H9 (cell line): ENCODE data around the gene OR56A3. TPM values are rescaled to one million over a fixed set of nuclear protein-coding genes. Genes with fewer than 3 reads are reported as not detected.

Source experiments
- DNase-seq: peaks from one replicate; pipeline ENCODE4 v3.0.0-alpha.2; 2017
- H2AFZ ChIP-seq: one replicate; pipeline ENCODE4 v1.6.1; 2013; ENCODE audit warnings: mild to moderate bottlenecking, low read length, control low read depth, moderate library complexity
- H2AK5ac ChIP-seq: 2 replicates; pipeline ENCODE4 v1.6.1; 2013; ENCODE audit warnings: low read length, control low read depth, mixed read lengths; ENCODE audit not compliant: insufficient read length
- H2BK120ac ChIP-seq: one replicate; pipeline ENCODE4 v1.6.1; 2013; ENCODE audit warnings: low read depth, mild to moderate bottlenecking, low read length, control low read depth, inconsistent platforms; ENCODE audit not compliant: poor library complexity, severe bottlenecking
- H2BK12ac ChIP-seq: 2 replicates; pipeline ENCODE4 v1.6.1; 2013; ENCODE audit warnings: low read length, control low read depth, mixed read lengths, low read depth; ENCODE audit not compliant: insufficient read length
- H2BK15ac ChIP-seq: 2 replicates; pipeline ENCODE4 v1.6.1; 2013; ENCODE audit warnings: low read depth, low read length, control low read depth
- H2BK20ac ChIP-seq: one replicate; pipeline ENCODE4 v1.6.1; 2013; ENCODE audit warnings: low read depth, mild to moderate bottlenecking, low read length, control low read depth, inconsistent platforms; ENCODE audit not compliant: poor library complexity, severe bottlenecking
- H2BK5ac ChIP-seq: 2 replicates; pipeline ENCODE4 v1.6.1; 2013; ENCODE audit warnings: low read length, control low read depth, mixed read lengths; ENCODE audit not compliant: insufficient read length
- H3K14ac ChIP-seq: 2 replicates; pipeline ENCODE4 v1.6.1; 2013; ENCODE audit warnings: low read length, control low read depth; ENCODE audit not compliant: insufficient read depth
- H3K18ac ChIP-seq: 2 replicates; pipeline ENCODE4 v1.6.1; 2013; ENCODE audit warnings: low read depth, mild to moderate bottlenecking, mixed read lengths, low read length, control low read depth; ENCODE audit not compliant: insufficient read length
- H3K23ac ChIP-seq: 2 replicates; pipeline ENCODE4 v1.6.1; 2013; ENCODE audit warnings: low read length, control low read depth, mixed read lengths, low read depth; ENCODE audit not compliant: insufficient read length
- H3K23me2 ChIP-seq: 2 replicates; pipeline ENCODE4 v1.6.1; 2013; ENCODE audit warnings: low read depth, mild to moderate bottlenecking, mixed read lengths, low read length, control low read depth; ENCODE audit not compliant: insufficient read length, poor library complexity, severe bottlenecking
- H3K27ac ChIP-seq: 2 replicates; pipeline ENCODE4 v1.5.1; 2013; ENCODE audit warnings: low read length, control low read depth, mixed read lengths, low read depth; ENCODE audit not compliant: insufficient read length
- H3K27me3 ChIP-seq: 2 replicates; pipeline ENCODE4 v1.6.1; 2013; ENCODE audit warnings: low read length, control low read depth, inconsistent platforms; ENCODE audit not compliant: insufficient read depth
- H3K4ac ChIP-seq: 2 replicates; pipeline ENCODE4 v1.6.1; 2013; ENCODE audit warnings: low read depth, mild to moderate bottlenecking, control low read depth, inconsistent platforms, low read length, moderate library complexity
- H3K4me1 ChIP-seq: 2 replicates; pipeline ENCODE4 v1.6.1; 2013; ENCODE audit warnings: low read length, control low read depth, inconsistent platforms; ENCODE audit not compliant: insufficient read depth
- H3K4me2 ChIP-seq: 2 replicates; pipeline ENCODE4 v1.6.1; 2013; ENCODE audit warnings: low read length, control low read depth, mixed read lengths; ENCODE audit not compliant: insufficient read length, insufficient read depth
- H3K56ac ChIP-seq: 2 replicates; pipeline ENCODE4 v1.6.1; 2013; ENCODE audit warnings: low read depth, mild to moderate bottlenecking, mixed read lengths, low read length, control low read depth; ENCODE audit not compliant: insufficient read length
- H3K79me1 ChIP-seq: 2 replicates; pipeline ENCODE4 v1.6.1; 2013; ENCODE audit warnings: low read depth, mild to moderate bottlenecking, moderate library complexity, low read length, control low read depth, inconsistent platforms; ENCODE audit not compliant: insufficient read depth, poor library complexity, severe bottlenecking
- H3K79me2 ChIP-seq: 2 replicates; pipeline ENCODE4 v1.6.1; 2013; ENCODE audit warnings: low read length, control low read depth, inconsistent platforms; ENCODE audit not compliant: insufficient read depth
- H3K9ac ChIP-seq: 2 replicates; pipeline ENCODE4 v1.6.1; 2013; ENCODE audit warnings: low read length, control low read depth, mixed read lengths; ENCODE audit not compliant: insufficient read length; ENCODE audit errors: extremely low read depth
- H3K9me3 ChIP-seq: one replicate; pipeline ENCODE4 v1.6.1; 2013; ENCODE audit warnings: low read depth, low read length, inconsistent platforms; ENCODE audit not compliant: control insufficient read depth
- H3T11ph ChIP-seq: one replicate; pipeline ENCODE4 v1.6.1; 2013; ENCODE audit warnings: mild to moderate bottlenecking, low read length, control low read depth, inconsistent platforms
- H4K20me1 ChIP-seq: one replicate; pipeline ENCODE4 v1.6.1; 2013; ENCODE audit not compliant: control insufficient read depth, insufficient read length, insufficient read depth
- H4K5ac ChIP-seq: 2 replicates; pipeline ENCODE4 v1.6.1; 2013; ENCODE audit warnings: low read depth, mild to moderate bottlenecking, mixed read lengths, low read length, control low read depth; ENCODE audit not compliant: insufficient read length
- H4K8ac ChIP-seq: replicated peaks from 2 replicates; pipeline ENCODE4 v1.6.1; 2013; ENCODE audit warnings: low read length, control low read depth, mixed read lengths, low read depth; ENCODE audit not compliant: insufficient read length
- H4K91ac ChIP-seq: 2 replicates; pipeline ENCODE4 v1.6.1; 2013; ENCODE audit warnings: low read depth, mild to moderate bottlenecking, moderate library complexity, mixed read lengths, low read length, control low read depth; ENCODE audit not compliant: insufficient read length
- H3K27ac Mint-ChIP-seq, 3 experiments: 2 replicates in 2 of 3; 3 replicates in 1 of 3; pipeline ENCODE4 v1.8.0; 2020 to 2021; ENCODE audit warnings: mixed read lengths in 3 of 3, mild to moderate bottlenecking in 1 of 3, moderate library complexity in 1 of 3
- H3K27me3 Mint-ChIP-seq: 2 replicates; pipeline ENCODE4 v1.8.0; 2021; ENCODE audit warnings: low read depth, mild to moderate bottlenecking, moderate library complexity, mixed read lengths
- H3K36me3 Mint-ChIP-seq, 3 experiments: 2 replicates in 2 of 3; 3 replicates in 1 of 3; pipeline ENCODE4 v1.8.0; 2020 to 2021; ENCODE audit warnings: low read depth in 3 of 3, mixed read lengths in 3 of 3; ENCODE audit not compliant: insufficient read depth in 1 of 3
- H3K4me1 Mint-ChIP-seq, 2 experiments: 2 replicates each; pipeline ENCODE4 v1.8.0; 2020; ENCODE audit warnings: mixed read lengths in 2 of 2
- H3K4me3 Mint-ChIP-seq, 2 experiments: 2 replicates in 1 of 2; 3 replicates in 1 of 2; pipeline ENCODE4 v1.8.0; 2020 to 2021; ENCODE audit warnings: mild to moderate bottlenecking in 2 of 2, mixed read lengths in 2 of 2, moderate library complexity in 1 of 2
- H3K9me3 Mint-ChIP-seq, 2 experiments: 2 replicates in 1 of 2; 3 replicates in 1 of 2; pipeline ENCODE4 v1.8.0; 2020; ENCODE audit warnings: mild to moderate bottlenecking in 2 of 2, mixed read lengths in 2 of 2, moderate library complexity in 1 of 2
- WGBS: extraction: QIAGEN DNeasy Blood & Tissue Kit; methylation state at CpG from one replicate; pipeline ENCODE4 v1.1.7; 2013; ENCODE audit warnings: missing lambda C conversion rate, low lambda C conversion rate, mixed read lengths; ENCODE audit not compliant: insufficient read length; ENCODE audit errors: extremely low coverage; 5-methylcytosine and 5-hydroxymethylcytosine counted together
- total RNA-seq: library from RNA; stranded (reverse); gene quantifications from 2 replicates; pipeline ENCODE4 v1.2.1, GENCODE V29; 2021
- TF ChIP-seq, protein P1 (sequence below): fragments of 200-600 bp; sonication (generic); conservative IDR thresholded peaks from 3 replicates; pipeline ENCODE4 v1.8.0; 2021; ENCODE audit warnings: antibody characterized with exemption, mild to moderate bottlenecking

OR56A3 gene
- total RNA-seq, 1 experiment from 2014 or later = not detected

DNA sequence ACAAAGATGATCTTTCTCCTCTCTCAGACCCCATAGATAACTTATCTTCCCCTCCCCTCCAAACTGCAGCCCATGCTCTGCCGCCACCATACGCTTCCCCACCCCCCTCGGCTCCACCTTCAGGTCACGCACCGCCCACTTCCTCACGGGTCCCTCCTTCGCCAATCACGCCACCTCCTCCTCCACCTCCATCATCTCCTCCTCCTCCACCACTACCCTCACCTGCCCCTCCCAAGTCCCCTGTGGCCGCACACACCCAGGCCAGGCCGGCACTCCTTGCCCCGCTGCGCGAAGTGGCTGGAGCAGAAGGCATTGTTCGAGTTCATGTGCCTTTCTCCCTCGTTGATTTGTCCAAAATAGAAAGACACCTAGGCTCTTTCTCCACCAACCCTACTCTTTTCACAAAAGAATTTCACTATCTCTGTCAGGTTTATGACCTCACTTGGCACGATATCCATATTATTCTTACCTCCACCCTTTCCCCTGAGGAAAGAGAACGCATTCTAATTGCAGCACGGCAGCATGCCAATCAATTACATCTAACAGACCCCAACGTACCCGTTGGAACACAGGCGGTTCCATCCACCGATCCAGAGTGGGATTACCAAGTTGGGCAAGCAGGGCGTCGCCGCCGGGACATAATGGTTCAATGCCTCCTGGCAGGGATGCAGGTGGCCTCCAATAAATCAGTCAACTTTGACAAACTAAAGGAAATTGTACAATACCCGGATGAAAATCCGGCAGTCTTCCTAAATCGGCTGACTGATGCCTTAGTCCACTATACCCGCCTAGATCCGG, 12.3 kb upstream of the OR56A3 start:
- no peaks in the 10 kb centered on the region for H3K27me3 ChIP-seq
- no peak overlapping the region for H3T11ph ChIP-seq
- no peak overlapping the region for H3K18ac ChIP-seq
- H3K9ac ChIP-seq = no peak overlapping the region
- no peak overlapping the region for H3K4me3 Mint-ChIP-seq
- peaks cover 32 to 39% of the 10 kb centered on the region in 2 experiments for H3K9me3 Mint-ChIP-seq
- no peak overlapping the region for H3K23ac ChIP-seq
- peaks cover 2% of the 10 kb centered on the region for H3K23me2 ChIP-seq
- no peaks in the 10 kb centered on the region for H3K4me1 ChIP-seq
- no peaks in the 10 kb centered on the region for H3K79me1 ChIP-seq
- DNase-seq = no peak
- H2BK15ac ChIP-seq = no peak overlapping the region
- no peak overlapping the region for H3K27ac Mint-ChIP-seq
- no CpG with 5 or more reads among the region's 31 CpGs for WGBS
- H3K79me2 ChIP-seq = no peaks in the 10 kb centered on the region
- H2AFZ ChIP-seq = no peak overlapping the region
- no peak overlapping the region for H3K56ac ChIP-seq
- no peak overlapping the region for H2BK120ac ChIP-seq
- H2BK20ac ChIP-seq = no peak overlapping the region
- no peak overlapping the region for H4K8ac ChIP-seq
- H2BK5ac ChIP-seq = no peak overlapping the region
- H3K4me1 Mint-ChIP-seq = no peaks in the 10 kb centered on the region
- no peak overlapping the region for H2BK12ac ChIP-seq
- H3K14ac ChIP-seq = no peak overlapping the region
- H3K27ac ChIP-seq = no peak overlapping the region
- no peak overlapping the region for H3K4me2 ChIP-seq
- H3K27me3 Mint-ChIP-seq = peaks cover 1% of the 10 kb centered on the region
- TF ChIP-seq, protein P1, sequence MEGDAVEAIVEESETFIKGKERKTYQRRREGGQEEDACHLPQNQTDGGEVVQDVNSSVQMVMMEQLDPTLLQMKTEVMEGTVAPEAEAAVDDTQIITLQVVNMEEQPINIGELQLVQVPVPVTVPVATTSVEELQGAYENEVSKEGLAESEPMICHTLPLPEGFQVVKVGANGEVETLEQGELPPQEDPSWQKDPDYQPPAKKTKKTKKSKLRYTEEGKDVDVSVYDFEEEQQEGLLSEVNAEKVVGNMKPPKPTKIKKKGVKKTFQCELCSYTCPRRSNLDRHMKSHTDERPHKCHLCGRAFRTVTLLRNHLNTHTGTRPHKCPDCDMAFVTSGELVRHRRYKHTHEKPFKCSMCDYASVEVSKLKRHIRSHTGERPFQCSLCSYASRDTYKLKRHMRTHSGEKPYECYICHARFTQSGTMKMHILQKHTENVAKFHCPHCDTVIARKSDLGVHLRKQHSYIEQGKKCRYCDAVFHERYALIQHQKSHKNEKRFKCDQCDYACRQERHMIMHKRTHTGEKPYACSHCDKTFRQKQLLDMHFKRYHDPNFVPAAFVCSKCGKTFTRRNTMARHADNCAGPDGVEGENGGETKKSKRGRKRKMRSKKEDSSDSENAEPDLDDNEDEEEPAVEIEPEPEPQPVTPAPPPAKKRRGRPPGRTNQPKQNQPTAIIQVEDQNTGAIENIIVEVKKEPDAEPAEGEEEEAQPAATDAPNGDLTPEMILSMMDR = no peak
- no peaks in the 10 kb centered on the region for H3K9me3 ChIP-seq
- no peak overlapping the region for H4K91ac ChIP-seq
- H4K20me1 ChIP-seq = no peaks in the 10 kb centered on the region
- H2AK5ac ChIP-seq = no peak overlapping the region
- H4K5ac ChIP-seq = no peak overlapping the region
- no peak overlapping the region for H3K4ac ChIP-seq
- H3K36me3 Mint-ChIP-seq = peaks cover 16 to 34% (median 18%) of the 10 kb centered on the region in 3 experiments
